GM21515 (cell line): ENCODE measurements around the gene SGMS1.
"Not testable (repeated sequence)": the region's sequence is repeated elsewhere in the genome, so short reads cannot be mapped to it uniquely, and the experiment has no call there.

Experiments
- ATAC-seq: cut with Tn5 transposase; IDR thresholded peaks from one replicate; pipeline ENCODE4 v1.9.1; 2021; ENCODE audit not compliant: unreplicated experiment

Gene SGMS1

DNA sequence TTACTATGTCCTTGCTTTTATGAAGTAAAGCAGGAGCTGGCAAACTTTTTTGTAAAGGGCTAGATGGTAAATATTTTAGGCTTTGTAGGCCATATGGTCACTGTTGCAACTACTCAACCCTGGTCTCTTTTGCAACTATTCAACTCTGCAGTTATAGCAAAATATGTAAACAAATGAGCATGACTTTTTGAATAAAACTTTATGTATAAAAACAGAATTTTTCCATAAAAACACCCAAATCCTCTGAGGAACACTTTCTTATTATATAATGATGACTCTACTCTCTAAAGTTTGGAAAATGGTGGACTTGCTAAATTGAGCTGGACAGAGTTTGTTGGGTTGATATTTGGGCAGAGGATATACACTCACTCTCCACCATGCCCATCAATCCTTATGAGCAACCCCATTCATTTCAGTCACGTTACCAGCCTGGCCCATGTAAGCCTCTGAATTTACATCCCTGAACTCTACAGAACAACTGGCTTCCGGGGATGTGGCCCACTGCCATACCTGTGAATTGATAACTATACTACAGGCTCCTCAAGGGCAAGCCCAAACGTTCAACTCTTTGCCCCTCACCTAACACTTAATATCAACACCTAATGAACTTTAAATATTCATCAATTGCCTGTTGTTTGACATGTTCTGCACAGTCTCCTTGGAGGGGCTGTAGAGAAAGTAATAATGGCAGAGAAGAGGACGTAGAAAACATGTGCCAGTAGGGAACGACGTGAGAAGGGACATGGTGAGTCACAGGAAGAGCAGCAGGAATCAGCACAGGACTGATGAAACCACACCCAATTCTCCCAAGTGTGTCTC is 37.6 kb downstream of the SGMS1 start:
- no peak for ATAC-seq

DNA sequence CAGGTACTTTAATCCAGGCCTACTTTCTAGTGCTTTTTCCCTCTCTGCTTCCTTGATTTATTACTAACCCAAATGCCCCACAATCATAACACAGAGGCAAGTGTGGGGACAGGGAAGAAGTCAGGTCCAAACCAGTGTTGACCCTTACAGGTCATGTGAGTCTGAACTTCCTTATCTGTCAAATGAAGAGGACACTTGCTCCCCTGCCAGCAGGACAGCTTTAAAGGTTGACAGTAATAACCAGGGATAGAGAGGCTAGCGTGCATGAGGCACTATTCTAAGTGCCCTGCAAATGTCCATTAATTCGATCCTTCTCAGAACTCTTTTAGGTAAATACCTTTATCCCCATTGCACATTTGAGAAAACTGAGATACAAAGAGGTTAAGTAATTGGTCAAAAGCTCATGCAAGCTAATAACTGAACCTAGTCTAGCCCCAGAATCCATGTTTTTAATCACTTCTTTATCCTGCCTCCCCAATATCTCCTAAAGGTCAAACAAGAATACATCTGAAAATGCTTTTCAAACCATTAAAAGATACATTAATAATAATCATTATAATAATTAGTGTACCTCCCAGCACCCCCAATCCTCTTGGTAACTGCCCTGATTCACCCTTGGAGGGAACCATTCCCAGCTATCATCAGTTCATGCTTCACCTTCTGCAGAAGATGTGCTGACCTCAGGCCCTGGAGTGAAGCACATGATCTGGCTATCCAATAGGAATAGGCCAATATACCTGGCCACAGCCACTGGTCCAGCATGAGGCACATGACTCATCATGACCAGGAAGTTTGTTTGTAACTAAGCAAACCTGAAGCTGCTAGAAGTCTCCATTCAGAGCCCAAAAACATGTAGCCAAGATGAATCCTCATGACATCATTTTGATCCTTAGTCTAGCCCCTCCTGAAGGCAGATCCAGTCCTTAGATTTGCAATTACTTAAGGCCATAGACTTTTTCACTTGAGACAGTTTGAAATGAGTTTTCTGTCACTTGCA is 40.7 kb downstream of the SGMS1 start:
- ATAC-seq = no peak

- no peak for ATAC-seq
These were observed 41.7 kb downstream of the SGMS1 start for GRCh38 chr10:50582046-50582445.

- ATAC-seq = no peak
These were observed 43.4 kb downstream of the SGMS1 start for GRCh38 chr10:50580262-50580891.

- ATAC-seq = no peak
These were observed 44.1 kb downstream of the SGMS1 start for GRCh38 chr10:50579491-50580261.

GRCh38 chr10:50578949-50579348 is 44.8 kb downstream of the SGMS1 start:
- no peak for ATAC-seq

- no peak for ATAC-seq
These were observed 45.9 kb downstream of the SGMS1 start for GRCh38 chr10:50577681-50578350.

DNA sequence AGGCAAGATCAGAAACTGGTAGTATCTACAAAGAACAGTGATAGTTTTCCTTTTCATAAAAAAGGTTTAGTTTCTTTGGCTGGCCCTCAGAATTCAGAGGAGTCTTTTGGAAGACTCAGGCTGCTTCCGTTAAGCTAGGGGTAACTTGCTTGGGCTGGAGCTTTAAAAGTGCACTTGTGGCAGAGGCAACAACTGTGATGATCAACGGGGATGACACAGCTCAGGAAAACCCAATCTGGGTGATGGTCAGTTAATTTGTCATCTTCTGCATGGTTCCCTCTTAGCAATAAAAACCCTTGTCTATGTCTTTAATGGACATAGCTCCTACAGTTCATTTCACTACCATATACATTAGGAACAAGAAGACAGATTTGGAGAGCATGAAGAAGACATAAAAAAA is 46.7 kb downstream of the SGMS1 start:
- ATAC-seq = no peak

- ATAC-seq = no peak
These were observed 47.4 kb downstream of the SGMS1 start for GRCh38 chr10:50576245-50576815.

GRCh38 chr10:50575477-50576244 is 48.1 kb downstream of the SGMS1 start:
- no peak for ATAC-seq

- no peak for ATAC-seq
These were observed 48.8 kb downstream of the SGMS1 start for GRCh38 chr10:50574931-50575330.

DNA sequence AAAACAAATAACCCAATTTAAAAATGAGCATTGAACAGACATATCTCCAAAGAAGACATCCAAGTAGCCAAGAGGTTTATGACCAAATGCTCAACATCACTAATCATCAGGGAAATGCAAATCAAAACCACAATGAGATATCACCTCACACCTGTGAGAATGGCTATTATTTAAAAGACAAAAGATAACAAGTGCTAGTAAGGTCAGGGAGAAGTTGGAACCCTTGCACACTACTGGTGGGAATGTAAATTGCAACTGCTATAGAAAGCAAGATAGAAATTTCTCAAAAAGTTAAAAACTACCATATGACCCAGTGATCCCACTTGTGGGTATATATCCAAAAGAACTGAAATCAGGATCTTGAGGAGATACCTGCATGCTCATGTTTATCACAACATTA is 49.5 kb downstream of the SGMS1 start:
- ATAC-seq = no peak

DNA sequence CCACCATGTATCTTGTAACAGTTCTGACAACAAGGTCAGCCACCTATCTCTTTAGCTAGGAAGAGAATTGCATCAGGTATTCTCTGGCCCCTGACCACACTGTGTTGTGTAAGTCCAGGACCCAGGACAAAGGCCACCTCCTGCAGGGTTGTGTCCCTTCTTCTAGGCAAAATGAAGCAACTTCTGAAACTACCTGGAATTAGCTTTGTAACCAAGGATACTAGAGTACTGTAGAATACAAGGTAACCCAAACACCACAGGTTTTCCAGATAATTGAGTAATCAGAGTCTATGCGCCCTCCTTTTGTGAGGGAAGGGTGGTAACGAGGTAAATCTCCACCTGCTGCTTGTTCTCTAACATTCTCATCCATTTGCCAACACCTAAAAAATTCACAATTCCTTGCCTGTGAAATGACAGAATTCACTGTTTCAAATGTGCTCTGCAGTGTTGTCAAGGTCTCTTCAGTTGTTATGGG is 51.7 kb downstream of the SGMS1 start:
- ATAC-seq = no peak

DNA sequence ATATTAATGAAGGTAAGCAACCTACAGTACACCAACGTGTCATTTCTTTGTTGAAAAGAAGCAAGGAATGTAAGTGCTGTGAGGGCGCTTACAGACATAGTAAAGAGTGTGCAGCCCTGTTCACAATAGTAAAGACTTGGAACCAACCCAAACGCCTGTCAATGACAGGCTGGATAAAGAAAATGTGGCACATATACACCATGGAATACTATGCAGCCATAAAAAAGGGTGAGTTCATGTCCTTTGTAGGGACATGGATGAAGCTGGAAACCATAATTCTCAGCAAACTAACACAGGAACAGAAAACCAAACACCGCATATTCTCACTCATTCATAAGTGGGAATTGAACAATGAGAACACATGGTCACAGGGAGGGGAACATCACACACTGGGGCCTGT is 55.0 kb downstream of the SGMS1 start:
- not testable (repeated sequence) for ATAC-seq

DNA sequence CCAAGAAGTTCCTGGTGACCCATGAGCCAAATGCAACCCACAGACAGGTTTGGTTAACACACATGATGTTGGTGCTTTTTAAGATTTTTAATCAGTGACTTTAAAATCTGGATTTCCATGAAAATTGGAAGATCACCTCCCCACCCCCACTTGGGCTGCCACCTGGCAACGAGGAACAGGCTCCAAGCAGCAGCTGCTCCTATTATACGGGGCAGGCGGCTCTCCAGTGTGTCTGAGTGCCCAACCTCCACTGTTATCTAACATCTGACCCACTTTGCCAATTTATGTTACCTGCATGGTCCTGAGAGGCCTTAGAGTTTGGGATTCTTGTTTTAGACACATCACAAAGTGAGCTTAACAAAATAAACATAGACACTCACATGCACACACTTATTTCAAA is 56.4 kb downstream of the SGMS1 start:
- no peak for ATAC-seq

DNA sequence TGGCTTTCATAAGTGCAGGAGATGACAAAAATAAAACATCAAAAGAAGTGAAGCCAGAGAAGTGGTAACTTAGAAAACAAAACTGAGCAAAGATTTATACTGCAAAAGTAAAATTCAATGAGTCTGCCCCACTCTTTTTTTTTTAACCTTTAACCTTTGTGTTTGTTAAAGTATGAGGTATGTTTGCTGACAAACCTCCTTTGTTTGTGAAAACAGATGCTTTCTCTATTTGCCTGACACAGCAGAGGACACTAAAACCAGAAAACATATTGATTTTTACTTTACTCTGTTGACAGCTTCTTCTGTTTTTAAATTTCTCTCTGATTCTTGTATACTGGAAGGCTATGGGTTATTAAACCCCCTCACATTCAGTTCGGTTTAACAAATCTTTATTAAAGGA is 57.6 kb downstream of the SGMS1 start:
- ATAC-seq = no peak

DNA sequence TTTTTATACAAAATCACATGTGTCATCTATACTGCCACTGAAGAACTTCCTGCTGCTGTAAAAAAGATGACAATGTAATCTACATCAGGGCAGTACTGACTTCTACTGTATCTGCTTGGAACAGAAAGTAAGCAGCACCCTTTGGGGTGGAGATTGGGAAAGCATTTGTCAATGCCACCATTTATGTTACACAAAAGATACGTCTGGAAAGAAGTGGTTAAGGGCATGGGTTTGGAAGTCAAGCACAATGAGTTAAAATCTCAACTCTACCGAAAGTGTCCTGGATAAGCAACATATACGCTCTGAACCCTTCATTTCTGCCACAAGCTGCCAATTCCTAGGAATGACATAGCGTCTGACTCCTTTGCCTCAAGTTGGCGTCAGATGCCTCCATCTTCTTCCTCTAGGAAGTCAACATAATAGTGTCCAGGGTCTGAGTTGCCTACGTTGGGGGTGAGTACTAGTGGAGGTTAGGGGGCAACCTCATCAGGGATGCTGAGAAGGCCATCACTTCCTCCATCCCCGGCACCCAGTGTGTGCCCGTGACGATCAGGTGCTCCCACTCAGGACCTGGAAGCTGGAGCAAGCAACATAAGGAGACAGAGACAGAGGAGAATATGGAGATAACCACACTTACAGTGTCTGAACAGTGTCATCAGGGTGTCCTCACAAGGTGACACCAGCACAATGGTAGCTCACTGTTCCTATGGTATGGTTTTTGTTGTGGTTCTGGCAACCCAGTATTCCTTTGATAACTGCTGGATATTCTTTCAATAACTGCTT is 58.3 kb downstream of the SGMS1 start:
- ATAC-seq = no peak

- no peak for ATAC-seq
These were observed 59.9 kb downstream of the SGMS1 start for GRCh38 chr10:50563906-50564305.
